ENCODE measurements around the gene TDG. TPM values are rescaled to one million over a fixed set of nuclear protein-coding genes. Genes with fewer than 3 reads are reported as not detected.

Gene TDG
- total and polyA plus RNA-seq, 4 donors, result 5.0 to 18.7 (median 11.8) TPM

DNA sequence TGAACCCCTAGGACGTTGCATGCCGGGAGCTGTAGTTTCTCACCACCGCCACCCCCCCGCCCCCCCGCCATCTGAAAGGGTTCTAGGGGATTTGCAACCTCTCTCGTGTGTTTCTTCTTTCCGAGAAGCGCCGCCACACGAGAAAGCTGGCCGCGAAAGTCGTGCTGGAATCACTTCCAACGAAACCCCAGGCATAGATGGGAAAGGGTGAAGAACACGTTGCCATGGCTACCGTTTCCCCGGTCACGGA lies 36.0 kb upstream of the TDG start:
- Histone ChIP-seq H3K27me3 (ENCODE audit: control insufficient read depth in 4 of 4, insufficient read depth in 4 of 4, low read length in 3 of 4) (no peaks in the 10 kb centered on the region), H3K36me3 (ENCODE audit: control insufficient read depth in 4 of 4, insufficient read depth in 3 of 4, low read depth in 1 of 4, low read length in 3 of 4) (peaks cover 4 to 23% (median 20%) of the 10 kb centered on the region in 4 donors), H3K4me3 (ENCODE audit: low read depth in 1 of 3, low read length in 3 of 3) (peak overlapping the region; percentile 69 to 96 (median 85)), H3K4me1 (ENCODE audit: control insufficient read depth in 4 of 4, insufficient read depth in 4 of 4, low read length in 3 of 4) (peaks cover 3 to 43% (median 34%) of the 10 kb centered on the region in 4 donors), H3K9ac (ENCODE audit: low read depth in 1 of 2, low read length in 2 of 2) (peak overlapping the region in 1 of 2 donors; percentile 99), H3K27ac (ENCODE audit: low read depth in 1 of 2, low read length in 2 of 2) (peak overlapping the region; percentile 97 to 98), H3K9me3 (ENCODE audit: control insufficient read depth in 4 of 4, low read length in 3 of 4) (no peaks in the 10 kb centered on the region)
- TF ChIP-seq RAD21 (IDR thresholded peaks at IDR 0.05) (no peak), HNF4A (conservative IDR thresholded peaks at IDR 0.05) (no peak), RXRA (IDR thresholded peaks at IDR 0.05) (no peak), NR2F2 (IDR thresholded peaks at IDR 0.05) (no peak), EGR1 (IDR thresholded peaks at IDR 0.05; ENCODE audit: low read depth in 2 of 2) (no peak), YY1 (IDR thresholded peaks at IDR 0.05) (no peak), TAF1 (conservative IDR thresholded peaks at IDR 0.05) (no peak)
- TF ChIP-seq, protein P1, sequence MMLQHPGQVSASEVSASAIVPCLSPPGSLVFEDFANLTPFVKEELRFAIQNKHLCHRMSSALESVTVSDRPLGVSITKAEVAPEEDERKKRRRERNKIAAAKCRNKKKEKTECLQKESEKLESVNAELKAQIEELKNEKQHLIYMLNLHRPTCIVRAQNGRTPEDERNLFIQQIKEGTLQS (IDR thresholded peaks at IDR 0.05), result no peak
- TF ChIP-seq, protein P2, sequence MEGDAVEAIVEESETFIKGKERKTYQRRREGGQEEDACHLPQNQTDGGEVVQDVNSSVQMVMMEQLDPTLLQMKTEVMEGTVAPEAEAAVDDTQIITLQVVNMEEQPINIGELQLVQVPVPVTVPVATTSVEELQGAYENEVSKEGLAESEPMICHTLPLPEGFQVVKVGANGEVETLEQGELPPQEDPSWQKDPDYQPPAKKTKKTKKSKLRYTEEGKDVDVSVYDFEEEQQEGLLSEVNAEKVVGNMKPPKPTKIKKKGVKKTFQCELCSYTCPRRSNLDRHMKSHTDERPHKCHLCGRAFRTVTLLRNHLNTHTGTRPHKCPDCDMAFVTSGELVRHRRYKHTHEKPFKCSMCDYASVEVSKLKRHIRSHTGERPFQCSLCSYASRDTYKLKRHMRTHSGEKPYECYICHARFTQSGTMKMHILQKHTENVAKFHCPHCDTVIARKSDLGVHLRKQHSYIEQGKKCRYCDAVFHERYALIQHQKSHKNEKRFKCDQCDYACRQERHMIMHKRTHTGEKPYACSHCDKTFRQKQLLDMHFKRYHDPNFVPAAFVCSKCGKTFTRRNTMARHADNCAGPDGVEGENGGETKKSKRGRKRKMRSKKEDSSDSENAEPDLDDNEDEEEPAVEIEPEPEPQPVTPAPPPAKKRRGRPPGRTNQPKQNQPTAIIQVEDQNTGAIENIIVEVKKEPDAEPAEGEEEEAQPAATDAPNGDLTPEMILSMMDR (IDR thresholded peaks at IDR 0.05; ENCODE audit: low read depth, low read length, missing input control), result no peak
- TF ChIP-seq, protein P3, sequence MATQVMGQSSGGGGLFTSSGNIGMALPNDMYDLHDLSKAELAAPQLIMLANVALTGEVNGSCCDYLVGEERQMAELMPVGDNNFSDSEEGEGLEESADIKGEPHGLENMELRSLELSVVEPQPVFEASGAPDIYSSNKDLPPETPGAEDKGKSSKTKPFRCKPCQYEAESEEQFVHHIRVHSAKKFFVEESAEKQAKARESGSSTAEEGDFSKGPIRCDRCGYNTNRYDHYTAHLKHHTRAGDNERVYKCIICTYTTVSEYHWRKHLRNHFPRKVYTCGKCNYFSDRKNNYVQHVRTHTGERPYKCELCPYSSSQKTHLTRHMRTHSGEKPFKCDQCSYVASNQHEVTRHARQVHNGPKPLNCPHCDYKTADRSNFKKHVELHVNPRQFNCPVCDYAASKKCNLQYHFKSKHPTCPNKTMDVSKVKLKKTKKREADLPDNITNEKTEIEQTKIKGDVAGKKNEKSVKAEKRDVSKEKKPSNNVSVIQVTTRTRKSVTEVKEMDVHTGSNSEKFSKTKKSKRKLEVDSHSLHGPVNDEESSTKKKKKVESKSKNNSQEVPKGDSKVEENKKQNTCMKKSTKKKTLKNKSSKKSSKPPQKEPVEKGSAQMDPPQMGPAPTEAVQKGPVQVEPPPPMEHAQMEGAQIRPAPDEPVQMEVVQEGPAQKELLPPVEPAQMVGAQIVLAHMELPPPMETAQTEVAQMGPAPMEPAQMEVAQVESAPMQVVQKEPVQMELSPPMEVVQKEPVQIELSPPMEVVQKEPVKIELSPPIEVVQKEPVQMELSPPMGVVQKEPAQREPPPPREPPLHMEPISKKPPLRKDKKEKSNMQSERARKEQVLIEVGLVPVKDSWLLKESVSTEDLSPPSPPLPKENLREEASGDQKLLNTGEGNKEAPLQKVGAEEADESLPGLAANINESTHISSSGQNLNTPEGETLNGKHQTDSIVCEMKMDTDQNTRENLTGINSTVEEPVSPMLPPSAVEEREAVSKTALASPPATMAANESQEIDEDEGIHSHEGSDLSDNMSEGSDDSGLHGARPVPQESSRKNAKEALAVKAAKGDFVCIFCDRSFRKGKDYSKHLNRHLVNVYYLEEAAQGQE (IDR thresholded peaks at IDR 0.05), result no peak
- under 1% methylated on average over 18 of the region's 18 CpGs for WGBS
- no peak for DNase-seq (ENCODE audit: low spot score)

GRCh38 chr12:103930034-103930786 lies 35.5 kb upstream of the TDG start, which contains the start of gene HSP90B1:
Gene HSP90B1 (plus strand): TSS chr12:103930410. CDS start chr12:103930516, 106 bp downstream.
- under 1% methylated on average over 56 of the region's 56 CpGs for WGBS
- DNase-seq (ENCODE audit: low spot score), result peak; percentile 99
- H3K36me3 ChIP-seq (ENCODE audit: control insufficient read depth in 4 of 4, insufficient read depth in 3 of 4, low read depth in 1 of 4, low read length in 3 of 4), result peaks cover 4 to 28% (median 25%) of the 10 kb centered on the region in 4 donors
- peak within 1 kb of the TSS; percentile 97 to 98 for H3K27ac ChIP-seq (ENCODE audit: low read depth in 1 of 2, low read length in 2 of 2)
- no peaks in the 10 kb centered on the region for H3K9me3 ChIP-seq (ENCODE audit: control insufficient read depth in 4 of 4, low read length in 3 of 4)
- no peaks in the 10 kb centered on the region for H3K27me3 ChIP-seq (ENCODE audit: control insufficient read depth in 4 of 4, insufficient read depth in 4 of 4, low read length in 3 of 4)
- peaks cover 3 to 45% (median 36%) of the 10 kb centered on the region in 4 donors for H3K4me1 ChIP-seq (ENCODE audit: control insufficient read depth in 4 of 4, insufficient read depth in 4 of 4, low read length in 3 of 4)
- H3K9ac ChIP-seq (ENCODE audit: low read depth in 1 of 2, low read length in 2 of 2), result peak within 1 kb of the TSS; percentile 96 to 99
- H3K4me3 ChIP-seq (ENCODE audit: low read depth in 1 of 3, low read length in 3 of 3), result peak within 1 kb of the TSS; percentile 85 to 96 (median 93)
- TF ChIP-seq GABPA (IDR thresholded peaks at IDR 0.05 in 1 of 2, conservative IDR thresholded peaks at IDR 0.05 in 1 of 2) (peak; percentile 80 to 93), TAF1 (conservative IDR thresholded peaks at IDR 0.05) (no peak), FOXA1 (IDR thresholded peaks at IDR 0.05) (peak; percentile 56), SP1 (IDR thresholded peaks at IDR 0.05) (peak; percentile 100), HNF4G (IDR thresholded peaks at IDR 0.05) (no peak), YY1 (IDR thresholded peaks at IDR 0.05) (peak; percentile 65), RAD21 (IDR thresholded peaks at IDR 0.05) (no peak), FOXA2 (IDR thresholded peaks at IDR 0.05) (peak; percentile 56), NR2F2 (IDR thresholded peaks at IDR 0.05) (peak; percentile 88), MAX (IDR thresholded peaks at IDR 0.05) (peak; percentile 86), JUND (IDR thresholded peaks at IDR 0.05) (peak in 1 of 2 donors; percentile 11), EGR1 (IDR thresholded peaks at IDR 0.05; ENCODE audit: low read depth in 2 of 2) (peak; percentile 65 to 71), RXRA (IDR thresholded peaks at IDR 0.05) (peak; percentile 53 to 54), HNF4A (conservative IDR thresholded peaks at IDR 0.05) (peak; percentile 42 to 53)
- TF ChIP-seq, protein P3 (IDR thresholded peaks at IDR 0.05), result peak; percentile 78
- TF ChIP-seq, protein P4, sequence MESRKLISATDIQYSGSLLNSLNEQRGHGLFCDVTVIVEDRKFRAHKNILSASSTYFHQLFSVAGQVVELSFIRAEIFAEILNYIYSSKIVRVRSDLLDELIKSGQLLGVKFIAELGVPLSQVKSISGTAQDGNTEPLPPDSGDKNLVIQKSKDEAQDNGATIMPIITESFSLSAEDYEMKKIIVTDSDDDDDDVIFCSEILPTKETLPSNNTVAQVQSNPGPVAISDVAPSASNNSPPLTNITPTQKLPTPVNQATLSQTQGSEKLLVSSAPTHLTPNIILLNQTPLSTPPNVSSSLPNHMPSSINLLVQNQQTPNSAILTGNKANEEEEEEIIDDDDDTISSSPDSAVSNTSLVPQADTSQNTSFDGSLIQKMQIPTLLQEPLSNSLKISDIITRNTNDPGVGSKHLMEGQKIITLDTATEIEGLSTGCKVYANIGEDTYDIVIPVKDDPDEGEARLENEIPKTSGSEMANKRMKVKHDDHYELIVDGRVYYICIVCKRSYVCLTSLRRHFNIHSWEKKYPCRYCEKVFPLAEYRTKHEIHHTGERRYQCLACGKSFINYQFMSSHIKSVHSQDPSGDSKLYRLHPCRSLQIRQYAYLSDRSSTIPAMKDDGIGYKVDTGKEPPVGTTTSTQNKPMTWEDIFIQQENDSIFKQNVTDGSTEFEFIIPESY (IDR thresholded peaks at IDR 0.05), result peak; percentile 93
- TF ChIP-seq, protein P1 (IDR thresholded peaks at IDR 0.05), result peak; percentile 3

All from liver (tissue), 9 donors.